ENCODE data around the gene ASAP3. TPM values are rescaled to one million over a fixed set of nuclear protein-coding genes. Genes with fewer than 3 reads are reported as not detected.

ASAP3 gene
- total and polyA plus RNA-seq, 2 donors (not counting 3 experiments of a cell fraction or from before 2014, with no cell fraction given), result 12.5 to 14.2 TPM

- no peaks in the 10 kb centered on the region for H4K20me1 ChIP-seq (replicated peaks; ENCODE audit: control insufficient read depth, extremely low read depth, insufficient read depth, low read length)
- no peak for FAIRE-seq
- H3K36me3 ChIP-seq (ENCODE audit: control insufficient read depth in 2 of 2, extremely low read depth in 1 of 2, insufficient read depth in 2 of 2, low read length in 2 of 2), result no peaks in the 10 kb centered on the region
- H3K27me3 ChIP-seq (ENCODE audit: control insufficient read depth in 2 of 2, insufficient read depth in 2 of 2, low read length in 2 of 2), result no peaks in the 10 kb centered on the region
- BruUV-seq (replicated peaks), result no TSS peak
- intact Hi-C loops (cut with micrococcal nuclease) (loop anchor here (5.0 kb wide), 1 partner anchor 51 kb away; the partner anchor contains the start of gene E2F2), dilution Hi-C loops (cut with MboI; ENCODE audit: extremely low pct_ligation_motif_present, low sequenced_read_pairs) (no loop called here)
- POLR2A ChIA-PET, result no interaction called here
- peaks cover 11% of the 10 kb centered on the region for H3K4me1 ChIP-seq (ENCODE audit: control insufficient read depth, extremely low read depth, insufficient read depth, low read length)
- no peaks in the 10 kb centered on the region for H3K9me3 ChIP-seq (replicated peaks; ENCODE audit: control insufficient read depth, insufficient read depth, low read length)
- no peaks in the 10 kb centered on the region for H3K9me1 ChIP-seq (replicated peaks; ENCODE audit: control insufficient read depth, extremely low read depth, insufficient read depth, low read length)
- no peak overlapping the region for H2AFZ ChIP-seq (ENCODE audit: low read depth, low read length)
- TF ChIP-seq EZH2 (IDR thresholded peaks at IDR 0.05; ENCODE audit: borderline replicate concordance, low read depth, low read length, severe bottlenecking) (no peak), POLR2A (IDR thresholded peaks at IDR 0.05; ENCODE audit: low read depth, low read length) (no peak), CTCF (IDR thresholded peaks at IDR 0.05; ENCODE audit: extremely low read depth in 1 of 2, insufficient read depth in 1 of 2, low read depth in 1 of 2, low read length in 2 of 2) (no peak), GATA2 (IDR thresholded peaks at IDR 0.05; ENCODE audit: insufficient read depth, insufficient read length, low read depth, low read length) (no peak), POLR2AphosphoS5 (IDR thresholded peaks at IDR 0.05; ENCODE audit: insufficient read depth, low read depth, low read length) (no peak), FOS (IDR thresholded peaks at IDR 0.05; ENCODE audit: borderline replicate concordance, insufficient read depth, low read length) (no peak), MAX (IDR thresholded peaks at IDR 0.05; ENCODE audit: insufficient read depth, insufficient read length) (no peak), MYC (IDR thresholded peaks at IDR 0.05; ENCODE audit: low read depth, low read length) (no peak), JUN (IDR thresholded peaks at IDR 0.05; ENCODE audit: borderline replicate concordance, insufficient read depth, insufficient read length, low read depth) (no peak)
- H3K4me2 ChIP-seq (ENCODE audit: insufficient read depth, low read length), result no peak overlapping the region
- CTCF ChIA-PET, result interaction anchor here (2.2 kb wide), 1 partner anchor 16 kb away, joined by 13 read pairs; no protein-coding TSS in a partner anchor
- H3K9ac ChIP-seq (replicated peaks; ENCODE audit: extremely low read depth, insufficient read depth, low read length), result no peak overlapping the region
- no peaks in the 10 kb centered on the region for H3K79me2 ChIP-seq (ENCODE audit: control insufficient read depth, insufficient read depth, low read length)
- no peak for DNase-seq (ENCODE audit: low read depth, low spot score)
- no peak overlapping the region for H3K4me3 ChIP-seq (replicated peaks in 1 of 3; ENCODE audit: insufficient read depth in 1 of 3, low read depth in 1 of 3, low read length in 3 of 3)
- no peak overlapping the region for H3K27ac ChIP-seq (ENCODE audit: insufficient read depth, low read depth, low read length)
These were observed 2.9 kb downstream of the ASAP3 start for GRCh38 chr1:23481026-23481597.

All from endothelial cell of umbilical vein (primary cell).